Activated naive CD4-positive, alpha-beta T cell (primary cell): ENCODE measurements around the gene DDC.
"Not testable (repeated sequence)": the region's sequence is repeated elsewhere in the genome, so short reads cannot be mapped to it uniquely, and the experiment has no call there.

ENCODE experiments used
- DNase-seq, 4 experiments: peaks; one replicate each; lab custom pipeline; 2025; lab: John Stamatoyannopoulos, UW

Gene DDC

DNA sequence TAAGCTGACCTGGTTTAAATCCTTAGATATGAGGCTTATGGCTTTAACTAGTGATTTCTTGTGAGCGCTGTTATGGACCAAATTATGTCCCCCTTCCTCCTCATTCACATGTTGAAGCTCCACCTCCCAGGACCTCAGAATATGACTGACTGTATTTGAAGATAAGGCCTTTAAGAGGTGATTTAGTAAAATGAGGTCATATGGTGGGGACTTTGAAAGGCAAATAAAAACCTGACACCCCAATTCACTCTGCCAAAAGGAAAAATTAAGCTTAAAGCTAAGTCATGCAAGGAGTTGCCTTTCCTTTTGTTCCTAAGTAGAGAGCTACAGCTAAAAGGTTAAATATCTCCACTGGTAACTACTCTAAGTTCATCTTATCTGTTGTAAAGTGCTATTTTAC, 78.7 kb downstream of the DDC start:
- DNase-seq: no peak

DNA sequence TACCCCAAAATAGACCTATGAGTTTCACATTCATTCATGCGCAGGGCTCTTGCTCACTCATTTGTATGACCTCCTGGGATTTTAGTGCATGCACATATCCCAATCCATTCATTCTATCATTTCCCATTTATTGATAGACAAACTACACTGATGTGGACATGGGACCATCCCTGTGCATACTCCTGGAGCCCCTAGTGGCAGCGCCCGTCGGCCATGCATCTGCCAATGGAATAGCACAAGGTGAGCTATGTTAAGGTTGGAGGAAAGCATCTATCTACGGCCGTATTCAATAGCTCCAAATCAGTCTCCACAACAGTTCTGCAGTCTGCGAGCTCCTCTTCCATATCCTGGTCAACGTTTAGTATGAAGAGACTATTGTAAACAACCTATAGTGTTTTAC, 83.3 kb downstream of the DDC start:
- no peak for DNase-seq

DNA sequence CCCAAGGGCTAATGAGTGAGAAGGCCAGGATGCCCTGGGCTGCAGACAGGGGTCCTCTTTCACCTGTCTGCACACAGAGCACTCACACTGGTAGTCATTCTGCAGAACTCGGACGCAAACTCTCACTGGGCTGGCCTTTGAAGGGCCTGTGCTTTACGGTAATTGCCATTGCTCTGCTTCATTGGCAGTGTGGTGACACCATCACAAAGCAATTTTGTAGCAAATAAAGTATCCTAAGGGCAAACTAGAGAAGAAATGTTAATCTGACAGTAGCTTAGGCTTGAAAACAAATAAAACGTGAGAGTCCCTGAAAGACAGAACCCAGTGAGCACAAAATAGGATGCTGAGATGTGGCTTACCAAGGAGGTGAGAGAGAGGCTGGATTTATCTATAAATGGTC, 84.4 kb downstream of the DDC start:
- DNase-seq: no peak

DNA sequence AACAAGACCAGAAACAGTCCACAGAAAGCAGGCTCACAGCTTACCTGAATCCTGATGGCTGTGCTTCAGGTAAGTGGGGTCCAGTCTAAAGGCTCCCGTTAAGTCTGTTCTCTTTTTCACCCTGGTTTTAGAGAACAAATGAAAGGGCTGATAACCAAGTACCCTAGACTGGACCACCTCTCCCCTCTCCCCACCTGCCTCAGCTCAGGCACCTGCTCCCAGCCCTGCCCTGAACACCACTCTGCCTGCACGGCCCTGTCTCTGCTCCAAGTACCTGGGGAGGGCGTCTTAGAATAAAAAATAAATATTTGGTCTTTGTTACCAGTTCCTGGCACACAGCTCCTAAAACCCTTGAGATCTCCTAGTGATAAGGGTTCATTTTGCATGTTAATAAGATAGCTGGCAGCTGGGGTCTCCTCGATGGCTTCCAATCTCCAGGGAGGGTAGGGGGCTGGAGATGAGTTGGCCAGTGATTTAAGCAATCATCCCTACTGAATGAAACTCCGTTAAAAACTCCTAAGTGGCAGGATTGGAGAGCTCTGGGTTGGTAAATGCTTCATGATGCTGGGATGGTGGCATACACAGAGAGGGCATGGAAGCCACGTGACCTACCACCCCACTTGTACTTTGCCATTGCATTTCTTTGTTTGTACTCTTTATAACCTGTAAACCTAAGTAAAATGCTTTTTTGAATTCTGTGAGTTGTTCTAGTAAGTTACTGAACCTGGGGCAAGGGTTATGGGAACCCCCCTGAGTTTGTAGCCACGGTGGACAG, 85.3 kb downstream of the DDC start:
- DNase-seq: no peak

DNA sequence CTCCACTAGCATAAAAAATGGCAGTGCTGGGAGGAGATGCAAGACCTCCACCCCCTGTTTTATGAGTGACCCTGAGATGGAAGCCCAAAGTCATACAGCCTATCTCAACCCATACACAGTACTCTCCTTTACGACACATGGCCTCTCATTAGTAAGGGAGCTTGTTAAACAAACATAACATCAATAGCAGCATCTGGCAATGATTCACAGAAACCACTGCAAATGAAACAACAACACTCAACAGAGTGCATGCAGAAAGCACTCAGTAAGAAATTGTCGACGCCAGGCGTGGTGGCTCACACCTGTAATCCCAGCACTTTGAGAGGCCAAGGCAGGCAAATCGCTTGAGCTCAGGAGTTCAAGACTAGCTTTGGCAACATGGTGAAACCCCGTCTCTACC, 87.6 kb downstream of the DDC start:
- DNase-seq: no peak

DNA sequence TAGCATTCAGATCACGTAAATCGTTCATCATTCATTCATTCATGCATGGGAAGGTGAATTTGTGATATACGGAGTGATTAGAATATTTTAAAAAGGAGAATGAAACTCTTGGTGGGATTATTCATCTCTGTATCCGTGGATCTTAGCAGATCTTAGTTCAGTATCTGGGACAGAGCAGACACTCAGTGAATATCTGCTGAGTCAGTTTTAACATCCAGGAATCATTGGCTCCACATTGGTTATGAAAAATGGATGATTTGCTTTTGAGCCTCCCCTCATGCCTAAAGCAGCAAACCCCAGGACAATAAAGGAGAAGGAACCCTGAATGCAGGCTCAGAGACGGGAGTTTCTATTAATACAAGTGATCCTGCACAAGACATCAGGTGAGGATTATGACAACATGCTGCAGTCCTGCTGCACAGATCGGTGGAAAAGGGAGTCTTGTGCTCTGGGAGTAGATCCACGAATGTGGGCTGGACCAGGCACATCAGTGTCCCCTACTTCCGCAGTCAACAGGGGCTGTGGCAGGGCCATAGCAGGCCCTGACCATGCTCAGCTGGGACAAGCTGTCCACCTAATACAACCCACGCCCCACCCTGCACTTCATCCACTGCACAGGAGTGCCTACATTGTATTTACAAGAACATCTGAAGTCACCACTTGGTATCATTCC, 88.1 kb downstream of the DDC start:
- DNase-seq: no peak

DNA sequence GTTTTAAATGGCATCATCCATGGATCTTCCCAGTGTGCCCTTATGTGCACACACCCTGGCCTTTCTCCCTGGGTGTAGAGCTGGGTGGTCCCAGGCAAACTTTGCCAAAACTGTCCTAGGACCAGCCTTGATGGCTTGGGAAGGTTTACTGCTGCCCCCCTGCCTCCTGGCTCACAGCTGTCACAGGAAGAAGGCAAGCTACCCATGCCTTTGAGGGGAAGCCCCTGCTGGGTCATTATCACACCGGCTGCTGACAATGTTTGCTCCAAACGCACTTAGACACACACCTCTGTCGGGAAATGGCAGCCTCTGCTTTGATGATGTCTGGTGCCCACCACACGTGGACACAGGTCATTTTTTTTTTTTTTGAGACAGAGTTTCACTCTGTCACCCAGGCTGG, 89.9 kb downstream of the DDC start:
- no peak for DNase-seq

DNA sequence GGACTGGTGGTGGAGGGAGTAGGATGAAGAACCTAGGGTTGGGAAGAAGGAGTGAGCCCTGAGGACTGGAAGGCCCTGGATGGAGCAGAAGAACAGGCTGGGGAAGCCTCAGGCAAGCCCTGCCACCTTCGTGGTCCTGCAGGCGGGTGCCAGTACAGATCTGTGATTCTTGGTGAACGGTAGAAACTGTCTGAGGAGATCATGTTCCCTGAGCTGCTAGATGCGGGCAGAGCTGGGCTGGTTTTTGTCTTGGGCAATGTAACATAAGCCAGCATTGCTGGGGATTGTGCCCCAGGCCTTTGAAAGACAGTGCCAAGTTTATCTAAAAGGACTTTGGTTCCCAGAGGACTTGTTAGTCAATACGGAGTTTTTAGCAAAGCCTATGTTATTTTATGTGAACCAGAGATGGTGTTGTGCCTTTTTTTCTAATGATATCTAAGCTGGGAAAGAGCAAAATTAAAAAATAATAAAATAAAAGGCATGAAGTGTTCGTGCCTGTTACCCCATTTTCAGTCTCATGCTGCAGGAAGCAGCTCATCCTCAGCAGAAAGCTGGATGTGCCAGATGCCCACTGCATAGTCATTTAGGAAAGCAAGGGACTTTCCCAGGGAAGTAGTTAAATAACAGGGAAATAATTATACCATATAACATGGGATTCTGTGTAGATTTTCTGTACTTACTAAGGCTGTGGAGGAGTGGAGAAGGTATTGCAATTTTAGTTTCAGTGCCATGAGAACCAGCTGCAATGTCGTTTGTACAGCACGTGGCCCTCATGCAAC, 90.6 kb downstream of the DDC start:
- DNase-seq: no peak

DNA sequence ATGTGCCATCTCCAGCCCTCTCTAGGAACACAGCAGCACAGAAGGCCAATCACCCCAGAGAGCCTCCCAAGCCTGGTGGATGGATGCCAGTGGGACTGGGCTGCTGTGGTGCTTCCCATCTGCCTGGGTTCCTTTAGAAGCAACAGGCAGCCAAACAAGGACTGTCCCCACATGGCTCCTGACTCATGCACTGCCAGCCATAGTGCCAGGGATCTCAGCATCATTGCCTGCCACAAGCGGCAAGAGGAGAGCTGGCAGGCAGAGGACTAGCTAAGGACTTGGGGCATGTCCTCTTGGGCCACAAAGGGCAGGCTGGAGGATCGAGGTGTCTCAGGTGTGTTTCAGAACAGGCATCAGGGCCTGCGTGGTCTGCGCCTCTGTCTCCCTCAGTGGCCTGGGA, 91.7 kb downstream of the DDC start:
- no peak for DNase-seq

DNA sequence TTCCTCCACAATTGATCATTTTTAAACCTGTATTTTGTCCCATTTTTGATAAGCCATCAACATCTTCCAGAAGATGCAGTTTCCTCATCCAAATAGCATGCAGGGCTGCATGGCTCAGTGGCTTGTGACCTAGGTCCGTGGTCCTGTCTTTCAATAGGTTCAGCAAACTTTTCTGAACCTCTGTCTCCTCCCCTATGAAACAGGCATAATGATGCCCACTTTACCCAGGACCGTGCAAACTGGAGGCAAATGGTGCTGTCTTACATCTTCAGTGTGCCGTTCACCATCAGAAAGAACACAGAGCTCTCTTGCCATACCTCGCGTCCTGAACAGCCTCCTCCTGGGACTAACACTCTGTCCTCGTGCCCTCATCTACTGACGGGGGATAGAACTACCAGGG, 92.8 kb downstream of the DDC start:
- no peak for DNase-seq

DNA sequence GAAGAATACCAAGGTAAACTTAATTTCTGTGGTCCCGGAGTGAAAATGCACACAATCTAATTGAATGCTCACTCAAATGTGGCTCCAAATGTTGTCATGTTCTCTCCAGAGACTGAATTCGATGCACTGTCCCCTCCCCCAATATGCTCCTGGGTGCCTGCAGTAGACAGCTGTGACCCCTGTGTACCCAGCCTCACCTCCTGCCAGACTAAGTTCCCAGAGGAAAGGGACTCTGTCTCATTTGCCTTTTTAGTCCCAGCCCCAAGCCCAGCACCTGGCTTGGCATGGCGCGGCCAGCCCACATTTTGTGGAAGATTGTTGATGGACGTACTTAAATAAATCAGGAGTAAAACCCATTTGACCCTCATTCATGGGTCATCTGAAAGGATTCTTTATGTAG, 93.2 kb downstream of the DDC start:
- no peak for DNase-seq

DNA sequence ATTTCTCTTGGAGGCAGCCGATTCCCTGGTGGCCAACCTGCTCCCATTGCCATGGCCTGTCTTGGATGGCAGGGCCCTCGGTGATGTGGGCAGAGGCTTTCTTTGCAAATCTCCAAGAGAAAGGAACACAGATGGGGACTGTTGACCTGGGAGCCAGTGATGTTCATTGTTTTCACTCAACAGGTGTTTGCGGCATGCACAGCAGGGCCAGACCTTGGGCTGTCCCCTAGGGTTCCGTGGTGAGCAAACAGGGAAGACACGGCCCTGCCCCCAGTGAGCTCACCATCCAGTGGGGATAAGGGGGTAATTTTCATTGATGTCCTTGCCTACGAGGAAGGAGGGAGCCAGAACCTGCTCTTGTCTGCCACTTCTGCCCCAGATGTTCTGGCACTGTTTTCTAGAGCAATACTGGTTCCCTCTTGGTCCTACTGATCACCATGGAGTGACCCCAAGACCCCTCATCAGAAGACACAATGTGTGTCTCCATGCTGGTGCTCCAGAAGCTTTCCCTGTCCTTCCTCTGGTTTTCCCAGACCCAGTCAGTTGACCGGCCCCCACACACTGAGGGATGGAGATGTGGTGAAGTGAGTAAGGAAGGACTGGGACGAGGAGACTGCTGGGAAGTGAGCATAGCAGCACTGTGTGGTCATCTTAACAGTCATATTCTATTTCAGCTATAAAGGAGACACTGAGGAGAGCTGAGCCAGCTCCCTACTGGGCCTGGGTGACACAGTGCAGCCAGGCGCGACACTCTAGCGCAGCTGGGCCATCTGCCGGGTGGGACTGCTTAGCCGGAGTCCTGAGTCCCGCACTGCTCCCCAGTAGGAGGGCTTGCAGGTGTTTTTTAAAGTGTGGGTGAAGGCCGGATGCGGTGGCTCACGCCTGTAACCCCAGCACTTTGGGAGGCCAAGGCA, 94.7 kb downstream of the DDC start:
- no peak for DNase-seq

DNA sequence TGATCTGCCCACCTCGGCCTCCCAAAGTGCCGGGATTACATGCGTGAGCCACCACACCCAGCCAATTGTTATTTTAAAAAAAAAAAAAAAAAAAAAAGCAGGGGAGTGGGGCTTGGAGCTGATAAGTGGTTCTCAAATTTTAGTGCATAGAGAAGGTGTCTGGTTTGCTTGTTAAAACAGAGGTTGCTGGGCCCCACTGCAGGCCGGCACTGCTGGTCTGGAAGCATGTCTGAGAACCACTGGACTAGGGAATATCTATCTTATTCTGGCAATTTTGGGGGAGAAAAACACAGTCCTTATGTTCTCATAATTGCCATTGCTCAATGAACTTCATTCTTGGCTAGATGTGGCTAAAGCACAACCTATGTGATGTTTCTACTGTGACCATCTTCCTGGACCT, 96.0 kb downstream of the DDC start:
- DNase-seq: no peak

DNA sequence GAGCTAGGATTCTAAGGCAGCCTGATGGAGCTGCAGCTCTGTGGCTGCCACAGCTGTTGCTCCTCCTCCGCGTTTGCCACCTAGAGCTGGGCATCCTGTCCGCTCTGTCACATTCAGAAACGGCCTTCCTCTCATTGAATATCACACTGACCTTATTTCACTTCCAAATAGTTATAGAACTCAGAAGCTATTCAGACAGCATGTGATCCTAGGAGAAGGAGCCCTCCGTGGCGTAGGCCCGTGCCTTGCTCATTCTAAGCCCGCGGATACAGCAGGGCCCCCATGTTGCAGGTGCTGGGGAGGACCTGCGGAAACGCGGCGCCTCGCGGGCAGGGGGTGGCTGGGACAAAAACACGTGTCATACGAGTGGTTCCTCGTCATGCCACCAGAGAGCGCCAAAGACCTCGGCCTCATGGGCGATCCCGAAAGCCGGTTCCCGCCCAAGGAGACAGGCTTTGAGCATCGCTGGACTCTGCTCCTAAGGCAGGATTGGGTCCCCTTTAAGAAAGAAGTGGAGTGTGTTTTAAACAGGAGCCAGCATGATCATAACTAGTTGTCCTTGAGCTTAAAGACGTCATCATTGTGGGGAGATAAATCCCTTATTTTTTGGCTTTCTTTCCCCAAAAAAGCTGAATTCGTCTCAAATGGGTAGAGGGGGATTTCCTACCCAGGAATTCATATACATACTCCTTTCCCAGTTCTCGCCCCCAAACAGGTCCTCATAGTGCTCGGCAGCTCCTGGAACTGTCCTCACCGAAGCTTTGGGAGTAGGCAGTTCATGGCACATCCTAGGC, 97.2 kb downstream of the DDC start:
- DNase-seq: peak; percentile 51 to 69 (median 60)

DNA sequence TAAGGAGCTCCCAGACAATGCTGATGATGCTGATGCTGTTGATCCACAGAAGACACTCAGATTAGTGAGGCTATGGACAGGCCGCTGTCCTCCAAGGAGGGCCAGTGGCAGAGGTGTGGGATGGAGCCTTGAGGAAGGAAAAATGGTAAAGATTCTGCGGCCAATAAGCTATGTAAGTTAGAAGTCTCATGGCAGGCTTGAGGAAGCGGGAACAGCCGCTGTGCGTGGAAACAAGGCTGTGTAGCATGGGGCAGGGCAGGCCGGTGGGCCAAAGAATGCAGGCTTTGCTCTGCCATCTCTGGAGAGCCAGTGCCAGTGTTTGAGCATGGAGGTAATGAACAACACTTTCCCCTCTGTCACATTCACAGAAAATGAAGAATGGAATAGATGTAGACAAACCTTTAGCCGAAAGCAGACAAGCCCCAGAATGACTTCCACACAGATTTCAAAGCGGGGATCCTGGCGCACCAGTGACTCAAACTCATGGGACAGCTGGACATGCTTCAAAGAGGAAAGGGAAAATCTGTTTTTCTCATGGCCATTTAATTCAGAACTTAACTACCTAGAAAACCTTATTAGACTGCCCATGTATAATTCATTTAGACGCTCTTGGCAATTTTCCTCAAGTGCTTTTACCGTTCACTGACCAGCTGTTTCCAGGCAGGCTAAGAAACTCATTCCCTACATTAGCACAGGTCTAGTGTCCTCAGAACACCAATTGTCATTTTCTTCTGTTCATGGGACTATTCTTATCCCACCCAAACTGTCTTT, 98.2 kb downstream of the DDC start:
- DNase-seq: no peak

DNA sequence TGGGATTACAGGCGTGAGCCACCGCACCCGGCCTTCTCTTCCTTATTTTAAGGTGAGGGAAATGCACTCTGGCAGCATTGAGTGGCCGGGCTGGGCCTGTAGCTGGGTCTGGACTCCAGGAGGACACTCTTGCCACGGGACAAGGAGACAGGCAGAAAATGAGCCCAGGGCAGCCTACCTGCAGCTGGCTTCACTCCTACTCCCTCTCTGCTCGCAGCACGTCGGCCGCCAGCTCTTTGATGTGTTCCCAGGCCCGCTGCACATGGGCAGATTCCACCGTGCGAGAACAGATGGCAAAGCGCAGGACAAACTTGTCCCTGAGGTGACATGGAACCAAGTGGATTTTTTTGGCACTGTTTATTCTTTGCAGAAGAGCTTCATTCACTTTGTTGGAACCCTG, 102.2 kb downstream of the DDC start:
- DNase-seq: no peak

DNA sequence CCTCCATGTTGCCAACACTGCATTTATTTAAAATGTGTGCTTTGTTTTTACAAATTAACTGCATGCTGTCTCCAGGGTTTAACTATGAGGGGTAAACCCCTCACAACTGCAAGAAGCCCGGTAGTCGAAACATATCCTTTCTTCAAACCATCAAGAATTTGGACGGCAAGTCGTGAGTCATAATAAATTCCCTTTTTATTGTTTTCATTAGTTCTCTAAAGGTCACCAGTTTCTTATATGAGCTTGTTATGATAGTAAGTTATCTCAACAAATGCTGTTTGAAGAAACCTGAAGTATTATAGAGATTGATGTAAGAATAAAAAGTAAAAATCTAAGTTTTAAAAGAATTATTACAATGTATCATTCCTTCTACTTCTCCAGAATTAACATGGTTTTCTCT, 102.8 kb downstream of the DDC start:
- DNase-seq: no peak

DNA sequence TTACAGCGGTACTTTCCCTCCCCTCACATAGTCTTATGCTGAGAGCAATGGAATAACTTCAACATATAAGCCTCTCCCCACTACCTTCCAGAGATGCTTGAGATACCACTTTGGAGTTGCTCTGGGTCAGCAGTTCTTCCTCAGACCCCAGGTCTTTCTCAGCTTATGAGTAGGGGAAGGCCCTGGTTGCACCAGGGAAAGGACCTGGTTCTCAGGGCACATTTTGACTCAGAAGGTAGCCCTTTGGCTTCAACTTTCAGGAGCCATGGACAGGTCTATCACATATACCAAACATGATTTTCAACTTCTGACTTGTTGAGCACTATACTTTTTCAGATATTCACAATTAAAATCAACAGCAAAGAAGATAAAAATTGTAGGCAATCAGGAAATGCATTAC, 103.5 kb downstream of the DDC start:
- no peak for DNase-seq

DNA sequence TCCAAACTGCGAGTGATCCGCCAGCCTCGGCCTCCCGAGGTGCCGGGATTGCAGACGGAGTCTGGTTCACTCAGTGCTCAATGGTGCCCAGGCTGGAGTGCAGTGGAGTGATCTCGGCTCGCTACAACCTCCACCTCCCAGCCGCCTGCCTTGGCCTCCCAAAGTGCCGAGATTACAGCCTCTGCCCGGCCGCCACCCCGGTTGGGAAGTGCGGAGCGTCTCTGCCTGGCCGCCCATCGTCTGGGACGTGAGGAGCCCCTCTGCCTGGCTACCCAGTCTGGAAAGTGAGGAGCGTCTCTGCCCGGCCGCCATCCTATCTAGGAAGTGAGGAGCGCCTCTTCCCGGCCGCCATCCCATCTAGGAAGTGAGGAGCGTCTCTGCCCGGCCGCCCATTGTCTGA, 106.0 kb downstream of the DDC start:
- DNase-seq: not testable (repeated sequence)

DNA sequence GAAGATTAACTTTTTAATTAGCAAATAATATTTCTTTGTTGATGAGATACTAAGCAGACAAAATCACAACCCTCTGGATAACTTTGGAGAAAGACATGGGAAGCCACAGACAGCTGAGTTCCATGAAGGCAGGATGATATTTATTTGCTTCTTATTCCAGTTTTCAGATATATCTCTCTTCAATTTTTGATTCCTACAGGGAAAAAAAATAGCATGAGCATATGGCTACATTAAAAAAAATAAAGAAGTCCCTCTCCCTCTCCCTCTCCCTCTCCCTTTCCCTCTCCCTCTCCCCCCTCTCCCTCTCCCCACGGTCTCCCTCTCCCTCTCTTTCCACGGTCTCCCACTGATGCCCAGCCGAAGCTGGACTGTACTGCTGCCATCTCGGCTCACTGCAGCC, 106.6 kb downstream of the DDC start:
- not testable (repeated sequence) for DNase-seq
